Suprapubic skin (tissue), 4 donors: Measurements from ENCODE around the gene SFSWAP. TPM values are rescaled to one million over a fixed set of nuclear protein-coding genes. Genes with fewer than 3 reads are reported as not detected.

Experiments used
- DNase-seq, 2 donors: peaks; one replicate each; pipeline ENCODE4 v3.0.0-alpha.2; 2019; ENCODE audit warnings: low spot score in 2 of 2
- H3K27ac ChIP-seq: fragments of 200-600 bp; sonication (generic); one replicate; pipeline ENCODE4 v1.5.1; 2019
- H3K27me3 ChIP-seq: fragments of 200-600 bp; sonication (generic); one replicate; pipeline ENCODE4 v1.5.1; 2019
- H3K36me3 ChIP-seq: fragments of 200-600 bp; sonication (generic); one replicate; pipeline ENCODE4 v1.5.1; 2019
- H3K4me1 ChIP-seq: fragments of 200-600 bp; sonication (generic); one replicate; pipeline ENCODE4 v1.5.1; 2019
- H3K4me3 ChIP-seq: fragments of 200-600 bp; sonication (generic); one replicate; pipeline ENCODE4 v1.5.1; 2019; ENCODE audit warnings: mild to moderate bottlenecking
- H3K9me3 ChIP-seq: fragments of 200-600 bp; sonication (generic); one replicate; pipeline ENCODE4 v1.5.1; 2019
- EP300 ChIP-seq: sonication (generic); formaldehyde crosslinking; IDR thresholded peaks from one replicate; pipeline ENCODE4 v1.6.1; 2017; ENCODE audit warnings: antibody characterized with exemption
- POLR2A ChIP-seq, 2 donors: fragments of 450-650 bp; IDR thresholded peaks; one replicate each; pipeline ENCODE4 v1.6.1; 2017; ENCODE audit warnings: antibody characterized with exemption in 2 of 2, mild to moderate bottlenecking in 2 of 2, moderate library complexity in 2 of 2
- POLR2AphosphoS5 ChIP-seq, 3 donors: sonication (generic); formaldehyde crosslinking; IDR thresholded peaks; one replicate each; pipeline ENCODE4 v1.6.1; 2017; ENCODE audit warnings: antibody characterized with exemption in 3 of 3
- WGBS: methylation state at CpG from one replicate; pipeline ENCODE4 v1.1.5; 2018; 5-methylcytosine and 5-hydroxymethylcytosine counted together
- total RNA-seq, 4 donors: library from RNA; depleted of rRNA; stranded (reverse); fragments of >200 nt; gene quantifications; one replicate each; pipeline ENCODE4 v1.1.0, GENCODE V29; 2016
- TF ChIP-seq, protein P1 (sequence below), 2 donors: fragments of 200-600 bp in 1 of 2; fragments of 450-650 bp in 1 of 2; sonication (generic) in 1 of 2; IDR thresholded peaks; one replicate each; pipeline ENCODE4 v1.5.1; 2016 to 2019; ENCODE audit warnings: antibody characterized with exemption in 2 of 2, mild to moderate bottlenecking in 1 of 2, moderate library complexity in 1 of 2

The SFSWAP gene
- total RNA-seq, 4 donors from 2014 or later, result 41.3 to 107 (median 49.9) TPM

- Histone ChIP-seq H3K36me3 (peaks cover 83% of the 10 kb centered on the region), H3K27me3 (no peaks in the 10 kb centered on the region), H3K4me1 (no peaks in the 10 kb centered on the region), H3K9me3 (no peaks in the 10 kb centered on the region), H3K27ac (no peak overlapping the region), H3K4me3 (no peak overlapping the region)
- TF ChIP-seq POLR2A (IDR thresholded peaks at IDR 0.05) (no peak), POLR2AphosphoS5 (IDR thresholded peaks at IDR 0.05) (no peak), EP300 (no peak)
- TF ChIP-seq, protein P1, sequence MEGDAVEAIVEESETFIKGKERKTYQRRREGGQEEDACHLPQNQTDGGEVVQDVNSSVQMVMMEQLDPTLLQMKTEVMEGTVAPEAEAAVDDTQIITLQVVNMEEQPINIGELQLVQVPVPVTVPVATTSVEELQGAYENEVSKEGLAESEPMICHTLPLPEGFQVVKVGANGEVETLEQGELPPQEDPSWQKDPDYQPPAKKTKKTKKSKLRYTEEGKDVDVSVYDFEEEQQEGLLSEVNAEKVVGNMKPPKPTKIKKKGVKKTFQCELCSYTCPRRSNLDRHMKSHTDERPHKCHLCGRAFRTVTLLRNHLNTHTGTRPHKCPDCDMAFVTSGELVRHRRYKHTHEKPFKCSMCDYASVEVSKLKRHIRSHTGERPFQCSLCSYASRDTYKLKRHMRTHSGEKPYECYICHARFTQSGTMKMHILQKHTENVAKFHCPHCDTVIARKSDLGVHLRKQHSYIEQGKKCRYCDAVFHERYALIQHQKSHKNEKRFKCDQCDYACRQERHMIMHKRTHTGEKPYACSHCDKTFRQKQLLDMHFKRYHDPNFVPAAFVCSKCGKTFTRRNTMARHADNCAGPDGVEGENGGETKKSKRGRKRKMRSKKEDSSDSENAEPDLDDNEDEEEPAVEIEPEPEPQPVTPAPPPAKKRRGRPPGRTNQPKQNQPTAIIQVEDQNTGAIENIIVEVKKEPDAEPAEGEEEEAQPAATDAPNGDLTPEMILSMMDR (IDR thresholded peaks at IDR 0.05), result no peak
- no peak for DNase-seq
- 100% methylated on average over 5 of the region's 5 CpGs for WGBS
These were observed 50.7 kb downstream of the SFSWAP start for GRCh38 chr12:131761638-131762037.

- H3K4me1 ChIP-seq, result no peaks in the 10 kb centered on the region
- no peak for TF ChIP-seq EP300
- no peak for TF ChIP-seq POLR2AphosphoS5 (IDR thresholded peaks at IDR 0.05)
- no peak for TF ChIP-seq POLR2A (IDR thresholded peaks at IDR 0.05)
- TF ChIP-seq, protein P1 (IDR thresholded peaks at IDR 0.05), result no peak
- WGBS, result 89% methylated on average over 9 of the region's 9 CpGs
- H3K27ac ChIP-seq, result no peak overlapping the region
- H3K36me3 ChIP-seq, result peaks cover 90% of the 10 kb centered on the region
- H3K27me3 ChIP-seq, result no peaks in the 10 kb centered on the region
- DNase-seq, result no peak
- H3K9me3 ChIP-seq, result no peaks in the 10 kb centered on the region
- H3K4me3 ChIP-seq, result no peak overlapping the region
These were observed 53.8 kb downstream of the SFSWAP start for GRCh38 chr12:131764738-131765137.

GRCh38 chr12:131765961-131766360 lies 55.1 kb downstream of the SFSWAP start:
- H3K36me3 ChIP-seq, result peaks cover 94% of the 10 kb centered on the region
- DNase-seq, result no peak
- WGBS, result 95% methylated on average over 10 of the region's 10 CpGs
- TF ChIP-seq POLR2A (IDR thresholded peaks at IDR 0.05) (no peak), POLR2AphosphoS5 (IDR thresholded peaks at IDR 0.05) (no peak), EP300 (no peak)
- TF ChIP-seq, protein P1 (IDR thresholded peaks at IDR 0.05), result no peak
- no peak overlapping the region for H3K27ac ChIP-seq
- no peaks in the 10 kb centered on the region for H3K9me3 ChIP-seq
- H3K27me3 ChIP-seq, result no peaks in the 10 kb centered on the region
- H3K4me1 ChIP-seq, result no peaks in the 10 kb centered on the region
- no peak overlapping the region for H3K4me3 ChIP-seq

- WGBS, result 91% methylated on average over 11 of the region's 17 CpGs
- DNase-seq, result no peak
These were observed 55.7 kb downstream of the SFSWAP start for GRCh38 chr12:131766382-131767107.

GRCh38 chr12:131770120-131770519 lies 59.2 kb downstream of the SFSWAP start:
- no peaks in the 10 kb centered on the region for H3K9me3 ChIP-seq
- peaks cover 95% of the 10 kb centered on the region for H3K36me3 ChIP-seq
- DNase-seq, result no peak
- H3K27me3 ChIP-seq, result no peaks in the 10 kb centered on the region
- no peak overlapping the region for H3K4me3 ChIP-seq
- TF ChIP-seq POLR2AphosphoS5 (IDR thresholded peaks at IDR 0.05), result no peak
- TF ChIP-seq, protein P1 (IDR thresholded peaks at IDR 0.05), result no peak
- TF ChIP-seq POLR2A (IDR thresholded peaks at IDR 0.05), result no peak
- TF ChIP-seq EP300, result no peak
- no peaks in the 10 kb centered on the region for H3K4me1 ChIP-seq
- 88% methylated on average over 12 of the region's 12 CpGs for WGBS
- no peak overlapping the region for H3K27ac ChIP-seq

More at GRCh38 chr12:131766382-131767107, 55.7 kb downstream of the SFSWAP start:
- Histone ChIP-seq H3K4me3 (no peak overlapping the region), H3K4me1 (no peaks in the 10 kb centered on the region), H3K9me3 (no peaks in the 10 kb centered on the region), H3K36me3 (peaks cover 94% of the 10 kb centered on the region), H3K27ac (no peak overlapping the region), H3K27me3 (no peaks in the 10 kb centered on the region)
- TF ChIP-seq POLR2AphosphoS5 (IDR thresholded peaks at IDR 0.05) (no peak), POLR2A (IDR thresholded peaks at IDR 0.05) (no peak), EP300 (no peak)
- TF ChIP-seq, protein P1 (IDR thresholded peaks at IDR 0.05), result no peak
